Vagina (tissue), 2 donors: ENCODE results near the gene NTSR1.

ENCODE experiments used
- CTCF ChIP-seq, 3 experiments: fragments of 450-650 bp in 2 of 3; fragments of 200-600 bp in 1 of 3; sonication (generic) in 1 of 3; IDR thresholded peaks; one replicate each; pipeline ENCODE4 v1.5.1; 2017 to 2019; ENCODE audit warnings: antibody characterized with exemption in 3 of 3, mild to moderate bottlenecking in 2 of 3, moderate library complexity in 2 of 3
- POLR2A ChIP-seq, 2 donors: fragments of 450-650 bp; IDR thresholded peaks; one replicate each; pipeline ENCODE4 v1.6.1; 2017; ENCODE audit warnings: antibody characterized with exemption in 2 of 2, mild to moderate bottlenecking in 2 of 2, moderate library complexity in 2 of 2
- POLR2AphosphoS5 ChIP-seq, 2 donors: sonication (generic); formaldehyde crosslinking; IDR thresholded peaks; one replicate each; pipeline ENCODE4 v1.9.0; 2017; ENCODE audit warnings: antibody characterized with exemption in 2 of 2, mild to moderate bottlenecking in 2 of 2, low read depth in 1 of 2; ENCODE audit not compliant: insufficient read depth in 1 of 2

GRCh38 chr20:62800314-62801259 lies 92.0 kb downstream of the NTSR1 start:
- TF ChIP-seq CTCF (IDR thresholded peaks at IDR 0.05) (no peak), POLR2A (IDR thresholded peaks at IDR 0.05) (no peak), POLR2AphosphoS5 (IDR thresholded peaks at IDR 0.05; ENCODE audit: insufficient read depth in 1 of 2, low read depth in 1 of 2) (no peak)
